CD4-positive, alpha-beta T cell treated with Interferon gamma for 1 hour (primary cell): Measurements from ENCODE around the gene SSC5D.

Experiments
- DNase-seq: peaks from one replicate; pipeline ENCODE4 v3.0.0-alpha.2; 2020

Gene SSC5D

GRCh38 chr19:55567708-55568328, 79.6 kb downstream of the SSC5D start:
- no peak for DNase-seq
